A549 (cell line): ENCODE data around the gene DUSP9. TPM values are rescaled to one million over a fixed set of nuclear protein-coding genes. Genes with fewer than 3 reads are reported as not detected.

Experiments used
- ATAC-seq, 2 experiments: fragments of 200-7000 bp in 1 of 2; fragments of >200 bp in 1 of 2; cut with Nextera tagmentation in 1 of 2; cut with Tn5 transposase in 1 of 2; 3 replicates each; pipeline versions ENCODE4 v1.8.0 to v1.9.1; 2018 to 2020; ENCODE audit warnings: mild to moderate bottlenecking in 1 of 2, moderate library complexity in 1 of 2
- CTCF ChIA-PET: fragments of 300-600 bp; sonication (Branson Sonifier 250); formaldehyde crosslinking; extraction: SDS; loops from one replicate; lab custom pipeline; 2021; ENCODE audit warnings: antibody characterized with exemption, inconsistent platforms; lab: Yijun Ruan, JAX
- POLR2A ChIA-PET: fragments of 350-600 bp; formaldehyde crosslinking; extraction: SDS; loops from one replicate; lab custom pipeline; 2021; ENCODE audit warnings: antibody characterized with exemption, inconsistent platforms; lab: Yijun Ruan, JAX
- DNase-seq, 2 experiments: peaks; one replicate each; pipeline versions ENCODE4 v3.0.0 to v3.0.0-alpha.2; 2011 to 2016; ENCODE audit warnings: low read depth in 1 of 2, low spot score in 1 of 2
- FAIRE-seq: peaks from 2 replicates; lab custom pipeline; 2011; peaks lifted over from hg19 to GRCh38; lab: Jason Lieb, UNC
- H3K27ac ChIP-seq, 2 experiments: fragments of >200 bp; sonication (Bioruptor Twin); formaldehyde crosslinking; 3 replicates each; pipeline ENCODE4 v1.5.1; 2016 to 2017
- H3K4me1 ChIP-seq: fragments of >200 bp; sonication (Bioruptor Twin); formaldehyde crosslinking; 3 replicates; pipeline ENCODE4 v1.6.1; 2016
- H3K4me2 ChIP-seq: fragments of >200 bp; sonication (Bioruptor Twin); formaldehyde crosslinking; 3 replicates; pipeline ENCODE4 v1.6.1; 2016
- H3K4me3 ChIP-seq: fragments of >200 bp; sonication (Bioruptor Twin); formaldehyde crosslinking; 3 replicates; pipeline ENCODE4 v1.5.1; 2016
- H3K9me3 ChIP-seq: fragments of >200 bp; sonication (Bioruptor Twin); formaldehyde crosslinking; 3 replicates; pipeline ENCODE4 v1.6.1; 2016
- CHD4 ChIP-seq: fragments of 200-600 bp; sonication (generic); IDR thresholded peaks from 2 replicates; pipeline ENCODE4 v1.6.1; 2016; ENCODE audit warnings: antibody characterized with exemption, mild to moderate bottlenecking, borderline replicate concordance
- EHF ChIP-seq: fragments of 250-450 bp; sonication (Bioruptor Pico); IDR thresholded peaks from 2 replicates; pipeline ENCODE4 v1.5.0; 2020; ENCODE audit warnings: mild to moderate bottlenecking
- EHMT2 ChIP-seq: fragments of 200-600 bp; sonication (generic); IDR thresholded peaks from 2 replicates; pipeline ENCODE4 v1.6.1; 2016; ENCODE audit warnings: antibody characterized with exemption, low read depth, mild to moderate bottlenecking, moderate library complexity
- ESRRA ChIP-seq: fragments of 150-350 bp; IDR thresholded peaks from 2 replicates; pipeline ENCODE4 v1.6.1; 2014; ENCODE audit warnings: mild to moderate bottlenecking, low read length, borderline replicate concordance
- FOSB ChIP-seq: fragments of 250-450 bp; sonication (Bioruptor Pico); IDR thresholded peaks from 2 replicates; pipeline ENCODE4 v1.5.0; 2020; ENCODE audit warnings: mild to moderate bottlenecking, moderate library complexity
- FOSL2 ChIP-seq, 2 experiments: fragments of 450-650 bp in 1 of 2; fragments of >200 bp in 1 of 2; sonication (Bioruptor Twin) in 1 of 2; formaldehyde crosslinking; IDR thresholded peaks; 2 replicates each; pipeline versions ENCODE4 v1.5.0 to v1.6.1; 2016 to 2020; ENCODE audit warnings: mild to moderate bottlenecking in 1 of 2, moderate library complexity in 1 of 2
- FOXS1 ChIP-seq: fragments of 250-450 bp; sonication (Bioruptor Pico); IDR thresholded peaks from 2 replicates; pipeline ENCODE4 v1.5.0; 2020; ENCODE audit warnings: mild to moderate bottlenecking, moderate library complexity
- HEYL ChIP-seq: fragments of 250-450 bp; sonication (Bioruptor Pico); IDR thresholded peaks from 2 replicates; pipeline ENCODE4 v1.8.0; 2021; ENCODE audit warnings: mild to moderate bottlenecking, moderate library complexity
- HMGXB4 ChIP-seq: fragments of 250-450 bp; sonication (Bioruptor Pico); IDR thresholded peaks from 2 replicates; pipeline ENCODE4 v1.5.0; 2021; ENCODE audit warnings: mild to moderate bottlenecking, moderate library complexity, borderline replicate concordance
- HOXB5 ChIP-seq: fragments of 250-450 bp; sonication (Bioruptor Pico); IDR thresholded peaks from 2 replicates; pipeline ENCODE4 v1.5.0; 2020; ENCODE audit warnings: mild to moderate bottlenecking, moderate library complexity
- JUNB ChIP-seq: fragments of >200 bp; sonication (Bioruptor Twin); formaldehyde crosslinking; IDR thresholded peaks from 2 replicates; pipeline ENCODE4 v1.6.1; 2016
- MAFK ChIP-seq: fragments of 450-650 bp; IDR thresholded peaks from 2 replicates; pipeline ENCODE4 v1.6.1; 2014; ENCODE audit not compliant: partially characterized antibody
- MAZ ChIP-seq: fragments of 150-350 bp; IDR thresholded peaks from 2 replicates; pipeline ENCODE4 v1.6.1; 2014; ENCODE audit warnings: antibody characterized with exemption, low read depth, low read length, borderline replicate concordance
- NPAS2 ChIP-seq: fragments of 250-450 bp; sonication (Bioruptor Pico); IDR thresholded peaks from 2 replicates; pipeline ENCODE4 v1.8.0; 2022; ENCODE audit warnings: mild to moderate bottlenecking, moderate library complexity, borderline replicate concordance
- PBX3 ChIP-seq: IDR thresholded peaks from 2 replicates; pipeline ENCODE4 v1.6.1; 2012
- PHF8 ChIP-seq: fragments of 200-600 bp; sonication (generic); IDR thresholded peaks from 2 replicates; pipeline ENCODE4 v1.6.1; 2016; ENCODE audit warnings: low read depth, mild to moderate bottlenecking, antibody characterized with exemption, moderate library complexity, borderline replicate concordance
- POLR2AphosphoS2 ChIP-seq: conservative IDR thresholded peaks from 2 replicates; pipeline ENCODE4 v1.6.1; 2012; ENCODE audit warnings: low read length, improper control_type of control experiment, inconsistent platforms
- RARB ChIP-seq: fragments of 250-450 bp; sonication (Bioruptor Pico); IDR thresholded peaks from 2 replicates; pipeline ENCODE4 v1.8.0; 2021; ENCODE audit warnings: mild to moderate bottlenecking, moderate library complexity
- RFX5 ChIP-seq: fragments of 450-650 bp; IDR thresholded peaks from 2 replicates; pipeline ENCODE4 v1.7.1; 2014; ENCODE audit warnings: antibody characterized with exemption, mild to moderate bottlenecking, moderate library complexity
- RNF2 ChIP-seq: fragments of 200-600 bp; sonication (generic); IDR thresholded peaks from 2 replicates; pipeline ENCODE4 v1.6.1; 2016; ENCODE audit warnings: low read depth, mild to moderate bottlenecking, antibody characterized with exemption, moderate library complexity, borderline replicate concordance
- TFCP2L1 ChIP-seq: fragments of 250-450 bp; sonication (Bioruptor Pico); IDR thresholded peaks from 2 replicates; pipeline ENCODE4 v1.5.0; 2021; ENCODE audit warnings: mild to moderate bottlenecking
- USF2 ChIP-seq: fragments of 450-650 bp; IDR thresholded peaks from 2 replicates; pipeline ENCODE4 v1.6.1; 2014; ENCODE audit warnings: antibody characterized with exemption
- WGBS: methylation state at CpG from one replicate; pipeline ENCODE4 v1.1.6; 2017; ENCODE audit errors: missing lambda C conversion rate; 5-methylcytosine and 5-hydroxymethylcytosine counted together
- polyA plus RNA-seq, 4 experiments: library from polyadenylated mRNA; depleted of rRNA in 3 of 4; stranded (reverse); fragments of >200 nt; fragmentation: RNase III in 1 of 4; extraction: RNeasy Plus Mini Kit Qiagen cat#74134 plus additional on column Dnase treatment in 1 of 4; gene quantifications; 2 replicates in 3 of 4; 3 replicates in 1 of 4; pipeline ENCODE4 v1.2.3, GENCODE V29; 2011 to 2017
- TF ChIP-seq, protein P1 (sequence below): IDR thresholded peaks from 2 replicates; pipeline ENCODE4 v1.6.1; 2012; ENCODE audit warnings: low read depth, borderline replicate concordance
- TF ChIP-seq, protein P2 (sequence below): fragments of >200 bp; sonication (Bioruptor Twin); formaldehyde crosslinking; IDR thresholded peaks from 3 replicates; pipeline ENCODE4 v1.5.1; 2016

DUSP9 gene
- polyA plus RNA-seq, 2 of the 4 experiments (the other 2 are of a cell fraction): 0.75 to 1.6 TPM

- WGBS: 81% methylated on average over 19 of the region's 23 CpGs
- CTCF ChIA-PET: interaction anchor here (0.6 to 1.9 kb wide), 5 partner anchors 8 to 607 kb away, joined by 3 to 11 read pairs (median 4); no protein-coding TSS in a partner anchor
Measured at GRCh38 chrX:153640045-153640686, 6.8 kb upstream of the DUSP9 start.

DNA sequence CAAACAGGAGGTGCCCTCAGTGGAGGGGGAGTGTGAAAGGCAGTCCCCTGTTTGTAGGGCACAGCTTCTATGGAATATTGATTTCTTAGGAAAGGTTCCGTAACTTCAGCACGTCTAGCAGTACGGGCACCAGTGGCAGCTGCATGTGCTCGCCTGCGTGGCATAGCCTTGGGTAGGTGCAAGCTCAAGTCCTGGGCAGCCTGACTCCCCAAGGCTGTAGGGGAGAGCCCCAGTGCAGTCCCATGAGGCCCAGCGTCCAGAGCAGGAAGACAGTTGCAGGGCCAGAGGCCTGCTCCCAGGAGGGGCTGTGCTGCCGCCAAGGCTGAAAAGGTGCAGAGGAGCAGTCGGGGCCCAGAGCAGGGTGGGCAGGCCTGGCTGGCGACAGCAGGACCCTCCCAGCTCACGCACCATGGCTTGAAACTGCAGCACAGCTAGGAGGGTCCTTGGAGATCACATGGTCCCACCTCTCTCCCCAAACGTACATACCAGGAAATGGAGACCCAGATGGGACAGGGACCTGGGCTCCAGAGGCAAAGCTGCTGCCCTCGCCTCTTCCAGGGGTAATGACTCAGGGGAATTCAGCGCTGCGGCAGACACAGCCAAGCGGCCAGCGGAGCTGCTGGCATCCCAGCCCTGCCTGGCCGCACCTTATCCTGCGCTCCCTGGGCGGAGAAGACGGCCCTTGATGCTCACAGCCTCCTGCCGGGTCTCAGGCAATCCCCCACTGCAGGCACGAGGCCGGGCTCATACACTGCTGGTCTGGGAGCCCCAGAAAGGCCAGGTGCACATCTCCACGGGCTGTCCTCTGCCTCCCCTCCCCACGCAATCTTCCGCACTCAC, 6.0 kb upstream of the DUSP9 start:
- DNase-seq: no peak
- TF ChIP-seq EHMT2 (no peak), FOXS1 (CRISPR knock-in tag) (no peak), JUNB (no peak), FOSB (CRISPR knock-in tag) (no peak), USF2 (no peak), PBX3 (no peak), CHD4 (no peak), MAFK (no peak), HMGXB4 (CRISPR knock-in tag) (no peak), RARB (CRISPR knock-in tag) (no peak), HEYL (CRISPR knock-in tag) (no peak)
- TF ChIP-seq, all 56 proteins: peak for 0
- no peak overlapping the region for H3K4me2 ChIP-seq
- no peaks in the 10 kb centered on the region for H3K9me3 ChIP-seq
- ATAC-seq (no peak), FAIRE-seq (no peak)
- H3K4me1 ChIP-seq: peaks cover 24% of the 10 kb centered on the region; the same call in 2 of the 3 replicates
- 77% methylated on average over 24 of the region's 26 CpGs for WGBS
- H3K27ac ChIP-seq: no peak overlapping the region
- CTCF ChIA-PET: interaction anchor here (0.6 to 1.9 kb wide), 5 partner anchors 9 to 608 kb away, joined by 3 to 11 read pairs (median 4); no protein-coding TSS in a partner anchor
- H3K4me3 ChIP-seq: no peak overlapping the region
- POLR2A ChIA-PET: no interaction called here

More at GRCh38 chrX:153640045-153640686, 6.8 kb upstream of the DUSP9 start:
- DNase-seq (no peak), FAIRE-seq (no peak), ATAC-seq (no peak)
- Histone ChIP-seq H3K4me1 (peaks cover 24% of the 10 kb centered on the region; the same call in 2 of the 3 replicates), H3K27ac (no peak overlapping the region), H3K4me2 (no peak overlapping the region), H3K9me3 (no peaks in the 10 kb centered on the region), H3K4me3 (no peak overlapping the region)
- TF ChIP-seq RNF2 (no peak), RFX5 (no peak), NPAS2 (CRISPR knock-in tag) (no peak), ESRRA (no peak), EHF (CRISPR knock-in tag) (no peak), MAZ (no peak), PHF8 (no peak), TFCP2L1 (CRISPR knock-in tag) (no peak), POLR2AphosphoS2 (no peak), HEYL (CRISPR knock-in tag) (no peak), FOSL2 (IDR thresholded peaks at IDR 0.05) (no peak), FOSL2 (CRISPR knock-in tag; IDR thresholded peaks at IDR 0.05) (no peak), HOXB5 (no peak)
- TF ChIP-seq, protein P1, sequence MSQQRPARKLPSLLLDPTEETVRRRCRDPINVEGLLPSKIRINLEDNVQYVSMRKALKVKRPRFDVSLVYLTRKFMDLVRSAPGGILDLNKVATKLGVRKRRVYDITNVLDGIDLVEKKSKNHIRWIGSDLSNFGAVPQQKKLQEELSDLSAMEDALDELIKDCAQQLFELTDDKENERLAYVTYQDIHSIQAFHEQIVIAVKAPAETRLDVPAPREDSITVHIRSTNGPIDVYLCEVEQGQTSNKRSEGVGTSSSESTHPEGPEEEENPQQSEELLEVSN: no peak
- TF ChIP-seq, protein P2, sequence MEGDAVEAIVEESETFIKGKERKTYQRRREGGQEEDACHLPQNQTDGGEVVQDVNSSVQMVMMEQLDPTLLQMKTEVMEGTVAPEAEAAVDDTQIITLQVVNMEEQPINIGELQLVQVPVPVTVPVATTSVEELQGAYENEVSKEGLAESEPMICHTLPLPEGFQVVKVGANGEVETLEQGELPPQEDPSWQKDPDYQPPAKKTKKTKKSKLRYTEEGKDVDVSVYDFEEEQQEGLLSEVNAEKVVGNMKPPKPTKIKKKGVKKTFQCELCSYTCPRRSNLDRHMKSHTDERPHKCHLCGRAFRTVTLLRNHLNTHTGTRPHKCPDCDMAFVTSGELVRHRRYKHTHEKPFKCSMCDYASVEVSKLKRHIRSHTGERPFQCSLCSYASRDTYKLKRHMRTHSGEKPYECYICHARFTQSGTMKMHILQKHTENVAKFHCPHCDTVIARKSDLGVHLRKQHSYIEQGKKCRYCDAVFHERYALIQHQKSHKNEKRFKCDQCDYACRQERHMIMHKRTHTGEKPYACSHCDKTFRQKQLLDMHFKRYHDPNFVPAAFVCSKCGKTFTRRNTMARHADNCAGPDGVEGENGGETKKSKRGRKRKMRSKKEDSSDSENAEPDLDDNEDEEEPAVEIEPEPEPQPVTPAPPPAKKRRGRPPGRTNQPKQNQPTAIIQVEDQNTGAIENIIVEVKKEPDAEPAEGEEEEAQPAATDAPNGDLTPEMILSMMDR: no peak
- POLR2A ChIA-PET: no interaction called here
